Prostate gland (tissue), 2 donors: ENCODE results near the gene C6orf47. TPM values are rescaled to one million over a fixed set of nuclear protein-coding genes. Genes with fewer than 3 reads are reported as not detected.

ENCODE experiments used
- DNase-seq: peaks from one replicate; pipeline ENCODE4 v3.0.0-alpha.2; 2019; ENCODE audit warnings: low spot score
- H3K27ac ChIP-seq, 2 donors: fragments of 200-600 bp; sonication (generic); 2 replicates each; pipeline ENCODE4 v1.5.1; 2017 to 2019
- H3K27me3 ChIP-seq: fragments of 200-600 bp; sonication (generic); replicated peaks from 2 replicates; pipeline ENCODE4 v1.5.1; 2019; ENCODE audit not compliant: insufficient read depth
- H3K36me3 ChIP-seq, 2 donors: fragments of 200-600 bp; sonication (generic); 1 replicate in 1 of 2; 2 replicates in 1 of 2; pipeline versions ENCODE4 v1.5.1 to v1.8.1; 2017 to 2019
- H3K4me1 ChIP-seq: fragments of 200-600 bp; sonication (generic); replicated peaks from 2 replicates; pipeline ENCODE4 v1.5.1; 2019
- H3K4me3 ChIP-seq, 2 donors: fragments of 200-600 bp; sonication (generic); 2 replicates each; pipeline ENCODE4 v1.5.1; 2017 to 2019
- H3K9me3 ChIP-seq: fragments of 200-600 bp; sonication (generic); 2 replicates; pipeline ENCODE4 v1.5.1; 2017
- CTCF ChIP-seq, 4 experiments: fragments of 200-600 bp in 2 of 4; fragments of 450-650 bp in 2 of 4; sonication (generic) in 2 of 4; IDR thresholded peaks; 1 replicate in 3 of 4; 2 replicates in 1 of 4; pipeline ENCODE4 v1.5.1; 2016 to 2019; ENCODE audit warnings: antibody characterized with exemption in 4 of 4, mild to moderate bottlenecking in 2 of 4, moderate library complexity in 2 of 4
- POLR2A ChIP-seq: fragments of 450-650 bp; IDR thresholded peaks from one replicate; pipeline ENCODE4 v1.6.1; 2016; ENCODE audit warnings: antibody characterized with exemption, mild to moderate bottlenecking
- POLR2AphosphoS5 ChIP-seq: sonication (generic); formaldehyde crosslinking; IDR thresholded peaks from one replicate; pipeline ENCODE4 v1.6.1; 2017; ENCODE audit warnings: antibody characterized with exemption
- WGBS: methylation state at CpG from one replicate; pipeline ENCODE4 v1.1.5; 2018; 5-methylcytosine and 5-hydroxymethylcytosine counted together
- intact Hi-C: fragments of 100-400 bp; cut with DNase I; formaldehyde crosslinking; loops from one replicate; pipeline ENCODE4 v1.14.2; 2022
- microRNA-seq: library from miRNA; unstranded; fragments of <30 nt; microRNA quantifications from one replicate; pipeline ENCODE4, GENCODE V29; 2016
- small RNA-seq, 2 donors: library from RNA; depleted of rRNA; stranded (forward); fragments of <200 nt; gene quantifications; one replicate each; pipeline ENCODE3, GENCODE V24; 2016
- total RNA-seq, 2 donors: library from RNA; depleted of rRNA; stranded (reverse); fragments of >200 nt; gene quantifications; one replicate each; pipeline ENCODE4 v1.1.0, GENCODE V29; 2016

C6orf47 gene
- total RNA-seq, 2 donors from 2014 or later = 25.5 to 30.1 TPM

- Histone ChIP-seq H3K4me1 (no peaks in the 10 kb centered on the region), H3K36me3 (no peaks in the 10 kb centered on the region), H3K27ac (no peak overlapping the region), H3K4me3 (no peak overlapping the region), H3K27me3 (no peaks in the 10 kb centered on the region), H3K9me3 (no peaks in the 10 kb centered on the region)
- 50% methylated on average over 8 of the region's 8 CpGs for WGBS
- TF ChIP-seq CTCF (IDR thresholded peaks at IDR 0.05) (no peak), POLR2AphosphoS5 (no peak), POLR2A (no peak)
- intact Hi-C loops = no loop called here
- DNase-seq = no peak
These were observed 50.8 kb downstream of the C6orf47 start for GRCh38 chr6:31609519-31610406.

Small RNAs within 50 kb of the gene (microRNA-seq; reads per million reads assigned to microRNA genes)
- gene MIR4646 = 0.92 reads per million, percentile 7 among the genes with 10 or more reads in this experiment
- 0.25 reads per million for gene MIR6832

Small RNAs within 50 kb of the gene (small RNA-seq; reads per million reads assigned to genes)
- gene MIR4646 (0 reads per million in 2 donors), gene MIR6832 (0 to 0.10 reads per million in 2 donors), gene RF00019 (0 reads per million in 2 donors), gene SNORA38 (6.6 to 11.1 reads per million in 2 donors), gene UQCRHP1 (0 reads per million in 2 donors)

Other genes starting within 250 kb of the C6orf47 start
- 1 to 10 TPM; 1.3 to 5.5 TPM for gene MICB, start 162.6 kb downstream of the C6orf47 start, total RNA-seq
- not detected for gene MCCD1, start 131.8 kb downstream of the C6orf47 start, total RNA-seq
- gene DDX39B, start 118.8 kb downstream of the C6orf47 start, total RNA-seq = 100 to 1,000 TPM; 227 to 390 TPM
- gene ATP6V1G2, start 114.2 kb downstream of the C6orf47 start, total RNA-seq = under 1 TPM; 0.36 to 0.74 TPM
- 10 to 100 TPM; 38.0 to 48.7 TPM for gene NFKBIL1, start 113.2 kb downstream of the C6orf47 start, total RNA-seq
- gene LTA, start 88.5 kb downstream of the C6orf47 start, total RNA-seq = 1 to 10 TPM in 1 of 2 donors, not detected in 1; 1.2 TPM
- under 1 TPM in 1 of 2 donors, not detected in 1; 0.23 TPM for gene TNF, start 85.2 kb downstream of the C6orf47 start, total RNA-seq
- under 1 TPM in 1 of 2 donors, not detected in 1; 0.97 TPM for gene LTB, start 78.4 kb downstream of the C6orf47 start, total RNA-seq
- gene LST1, start 74.5 kb downstream of the C6orf47 start, total RNA-seq = 1 to 10 TPM in 1 of 2 donors, not detected in 1; 3.1 TPM
- not detected for gene NCR3, start 67.8 kb downstream of the C6orf47 start, total RNA-seq
- gene AIF1, start 45.5 kb downstream of the C6orf47 start, total RNA-seq = 10 to 100 TPM; 11.1 to 14.6 TPM
- gene PRRC2A, start 40.1 kb downstream of the C6orf47 start, total RNA-seq = 100 to 1,000 TPM; 129 to 247 TPM
- gene BAG6, start 8.1 kb downstream of the C6orf47 start, total RNA-seq = 100 to 1,000 TPM; 261 to 537 TPM
- 1 to 10 TPM; 1.6 to 6.8 TPM for gene APOM, start 4.9 kb downstream of the C6orf47 start, total RNA-seq
- 10 to 100 TPM; 19.7 to 28.1 TPM for gene GPANK1, start 4.2 kb upstream of the C6orf47 start, total RNA-seq
- 100 to 1,000 TPM; 214 to 285 TPM for gene CSNK2B, start 5.3 kb upstream of the C6orf47 start, total RNA-seq
- 10 to 100 TPM in 1 of 2 donors, 1 to 10 TPM in 1; 1.8 to 13.0 TPM for gene LY6G5B, start 9.2 kb upstream of the C6orf47 start, total RNA-seq
- 1 to 10 TPM; 1.6 to 2.6 TPM for gene LY6G5C, start 20.3 kb upstream of the C6orf47 start, total RNA-seq
- 10 to 100 TPM; 78.1 to 83.6 TPM for gene ABHD16A, start 42.5 kb upstream of the C6orf47 start, total RNA-seq
- 1 to 10 TPM in 1 of 2 donors, not detected in 1; 3.7 TPM for gene LY6G6F, start 46.1 kb upstream of the C6orf47 start, total RNA-seq
- not detected for gene LY6G6D, start 54.6 kb upstream of the C6orf47 start, total RNA-seq
- gene LY6G6C, start 61.0 kb upstream of the C6orf47 start, total RNA-seq = not detected
- gene MPIG6B, start 62.6 kb upstream of the C6orf47 start, total RNA-seq = under 1 TPM in 1 of 2 donors, not detected in 1; 0.74 TPM
- 10 to 100 TPM; 73.3 to 83.7 TPM for gene DDAH2, start 68.5 kb upstream of the C6orf47 start, total RNA-seq
- 100 to 1,000 TPM; 224 to 331 TPM for gene CLIC1, start 75.8 kb upstream of the C6orf47 start, total RNA-seq
- gene MSH5, start 79.2 kb upstream of the C6orf47 start, total RNA-seq = 10 to 100 TPM; 10.5 to 72.4 TPM
- gene SAPCD1, start 101.9 kb upstream of the C6orf47 start, total RNA-seq = 10 to 100 TPM in 1 of 2 donors, 1 to 10 TPM in 1; 1.9 to 15.7 TPM
- 10 to 100 TPM in 1 of 2 donors, 1 to 10 TPM in 1; 2.7 to 13.0 TPM for gene VWA7, start 116.5 kb upstream of the C6orf47 start, total RNA-seq
- gene VARS1, start 135.0 kb upstream of the C6orf47 start, total RNA-seq = 10 to 100 TPM; 38.5 to 49.9 TPM
- gene LSM2, start 146.2 kb upstream of the C6orf47 start, total RNA-seq = 10 to 100 TPM; 51.9 to 52.5 TPM
- gene HSPA1L, start 154.5 kb upstream of the C6orf47 start, total RNA-seq = 1 to 10 TPM; 1.5 to 8.5 TPM
- 100 to 1,000 TPM; 230 to 440 TPM for gene HSPA1A, start 154.8 kb upstream of the C6orf47 start, total RNA-seq
- 100 to 1,000 TPM; 331 to 360 TPM for gene HSPA1B, start 167.0 kb upstream of the C6orf47 start, total RNA-seq
- gene NEU1, start 202.0 kb upstream of the C6orf47 start, total RNA-seq = 100 to 1,000 TPM in 1 of 2 donors, 10 to 100 TPM in 1; 88.4 to 117 TPM
- 100 to 1,000 TPM; 125 to 332 TPM for gene SLC44A4, start 218.2 kb upstream of the C6orf47 start, total RNA-seq
- gene EHMT2, start 236.9 kb upstream of the C6orf47 start, total RNA-seq = 10 to 100 TPM; 53.6 to 92.8 TPM
- gene ZBTB12, start 241.3 kb upstream of the C6orf47 start, total RNA-seq = 1 to 10 TPM; 3.8 to 4.1 TPM